ENCODE data around the gene PURB. TPM values are rescaled to one million over a fixed set of nuclear protein-coding genes. Genes with fewer than 3 reads are reported as not detected.

PURB gene
- total RNA-seq, 1 donor from 2014 or later: 26.5 TPM

DNA sequence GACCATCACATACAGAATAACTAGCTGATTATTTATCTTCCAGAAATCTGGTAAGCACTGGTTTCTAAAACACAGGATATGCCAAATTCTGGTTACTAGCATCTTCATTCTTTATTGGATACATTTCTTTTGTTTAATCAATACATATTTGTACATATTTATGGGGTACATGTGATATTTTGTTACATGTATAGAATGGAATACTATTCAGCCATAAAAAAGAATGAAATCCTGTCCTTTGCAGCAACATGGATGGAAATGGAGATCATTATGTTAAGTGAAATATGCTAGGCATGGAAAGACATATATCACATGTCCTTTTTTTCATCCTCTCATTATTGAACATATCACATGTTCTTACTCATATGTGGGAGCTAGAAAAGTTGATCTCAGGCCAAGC is 32.7 kb upstream of the PURB start:
- H2AFZ ChIP-seq (replicated peaks): no peak overlapping the region
- Mint-ChIP-seq H3K9me3 (peaks cover 6% of the 10 kb centered on the region), H3K36me3 (no peaks in the 10 kb centered on the region), H3K4me1 (peaks cover 7% of the 10 kb centered on the region), H3K27me3 (ENCODE audit: insufficient read depth, low read depth) (peaks cover 5% of the 10 kb centered on the region), H3K4me3 (no peak overlapping the region), H3K27ac (no peak overlapping the region)
- TF ChIP-seq EZH2phosphoT487 (IDR thresholded peaks at IDR 0.05): no peak
- TF ChIP-seq, protein P1, sequence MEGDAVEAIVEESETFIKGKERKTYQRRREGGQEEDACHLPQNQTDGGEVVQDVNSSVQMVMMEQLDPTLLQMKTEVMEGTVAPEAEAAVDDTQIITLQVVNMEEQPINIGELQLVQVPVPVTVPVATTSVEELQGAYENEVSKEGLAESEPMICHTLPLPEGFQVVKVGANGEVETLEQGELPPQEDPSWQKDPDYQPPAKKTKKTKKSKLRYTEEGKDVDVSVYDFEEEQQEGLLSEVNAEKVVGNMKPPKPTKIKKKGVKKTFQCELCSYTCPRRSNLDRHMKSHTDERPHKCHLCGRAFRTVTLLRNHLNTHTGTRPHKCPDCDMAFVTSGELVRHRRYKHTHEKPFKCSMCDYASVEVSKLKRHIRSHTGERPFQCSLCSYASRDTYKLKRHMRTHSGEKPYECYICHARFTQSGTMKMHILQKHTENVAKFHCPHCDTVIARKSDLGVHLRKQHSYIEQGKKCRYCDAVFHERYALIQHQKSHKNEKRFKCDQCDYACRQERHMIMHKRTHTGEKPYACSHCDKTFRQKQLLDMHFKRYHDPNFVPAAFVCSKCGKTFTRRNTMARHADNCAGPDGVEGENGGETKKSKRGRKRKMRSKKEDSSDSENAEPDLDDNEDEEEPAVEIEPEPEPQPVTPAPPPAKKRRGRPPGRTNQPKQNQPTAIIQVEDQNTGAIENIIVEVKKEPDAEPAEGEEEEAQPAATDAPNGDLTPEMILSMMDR (IDR thresholded peaks at IDR 0.05): no peak
- TF ChIP-seq EZH2 (IDR thresholded peaks at IDR 0.05): no peak
- no peaks in the 10 kb centered on the region for H3K4me1 ChIP-seq
- H4K20me1 ChIP-seq (ENCODE audit: low read depth): no peaks in the 10 kb centered on the region
- H3K4me3 ChIP-seq: no peak overlapping the region
- no peak overlapping the region for H3K4me2 ChIP-seq
- DNase-seq (ENCODE audit: low spot score): no peak
- H3K9me3 ChIP-seq (ENCODE audit: low read depth): no peaks in the 10 kb centered on the region
- H3K27ac ChIP-seq: no peak overlapping the region
- H3K9ac ChIP-seq: no peak overlapping the region
- H3K79me2 ChIP-seq (ENCODE audit: low read depth): no peaks in the 10 kb centered on the region
- H3F3A ChIP-seq (ENCODE audit: low read depth): no peaks in the 10 kb centered on the region
- H3K27me3 ChIP-seq: no peaks in the 10 kb centered on the region
- no peaks in the 10 kb centered on the region for H3K36me3 ChIP-seq

- H2AFZ ChIP-seq (replicated peaks): no peak overlapping the region
- no peaks in the 10 kb centered on the region for H3K79me2 ChIP-seq (ENCODE audit: low read depth)
- no peak overlapping the region for H3K9ac ChIP-seq
- no peak for DNase-seq (ENCODE audit: low spot score)
- Mint-ChIP-seq H3K27me3 (ENCODE audit: insufficient read depth, low read depth) (peaks cover 5% of the 10 kb centered on the region), H3K27ac (no peak overlapping the region), H3K36me3 (no peaks in the 10 kb centered on the region), H3K4me1 (peaks cover 7% of the 10 kb centered on the region), H3K9me3 (peaks cover 6% of the 10 kb centered on the region), H3K4me3 (no peak overlapping the region)
- H3F3A ChIP-seq (ENCODE audit: low read depth): no peaks in the 10 kb centered on the region
- TF ChIP-seq EZH2 (IDR thresholded peaks at IDR 0.05): no peak
- TF ChIP-seq, protein P1 (IDR thresholded peaks at IDR 0.05): no peak
- TF ChIP-seq EZH2phosphoT487 (IDR thresholded peaks at IDR 0.05): no peak
- no peaks in the 10 kb centered on the region for H3K9me3 ChIP-seq (ENCODE audit: low read depth)
- H3K4me2 ChIP-seq: no peak overlapping the region
- no peak overlapping the region for H3K27ac ChIP-seq
- no peaks in the 10 kb centered on the region for H3K27me3 ChIP-seq
- H3K36me3 ChIP-seq: no peaks in the 10 kb centered on the region
- no peak overlapping the region for H3K4me3 ChIP-seq
- no peaks in the 10 kb centered on the region for H4K20me1 ChIP-seq (ENCODE audit: low read depth)
- no peaks in the 10 kb centered on the region for H3K4me1 ChIP-seq
These were observed 32.1 kb upstream of the PURB start for GRCh38 chr7:44917465-44917864.

GRCh38 chr7:44914992-44915607 is 29.8 kb upstream of the PURB start:
- no peak overlapping the region for H3K27ac ChIP-seq
- no peaks in the 10 kb centered on the region for H3K36me3 Mint-ChIP-seq

More at GRCh38 chr7:44914992-44915607, 29.8 kb upstream of the PURB start:
- H3K4me3 ChIP-seq: no peak overlapping the region
- no peak overlapping the region for H2AFZ ChIP-seq (replicated peaks)
- no peaks in the 10 kb centered on the region for H3K79me2 ChIP-seq (ENCODE audit: low read depth)
- no peaks in the 10 kb centered on the region for H3K36me3 ChIP-seq
- no peaks in the 10 kb centered on the region for H3K9me3 ChIP-seq (ENCODE audit: low read depth)
- H3F3A ChIP-seq (ENCODE audit: low read depth): no peaks in the 10 kb centered on the region
- Mint-ChIP-seq H3K4me1 (peaks cover 7% of the 10 kb centered on the region), H3K4me3 (no peak overlapping the region), H3K27me3 (ENCODE audit: insufficient read depth, low read depth) (peaks cover 3% of the 10 kb centered on the region), H3K27ac (peak overlapping the region; percentile 65), H3K9me3 (no peaks in the 10 kb centered on the region)
- H3K4me1 ChIP-seq: no peaks in the 10 kb centered on the region
- no peaks in the 10 kb centered on the region for H3K27me3 ChIP-seq
- H3K9ac ChIP-seq: no peak overlapping the region
- DNase-seq (ENCODE audit: low spot score): no peak
- H4K20me1 ChIP-seq (ENCODE audit: low read depth): no peaks in the 10 kb centered on the region
- H3K4me2 ChIP-seq: no peak overlapping the region
- TF ChIP-seq EZH2phosphoT487 (IDR thresholded peaks at IDR 0.05): no peak
- no peak for TF ChIP-seq EZH2 (IDR thresholded peaks at IDR 0.05)
- TF ChIP-seq, protein P1 (IDR thresholded peaks at IDR 0.05): no peak

All from neural progenitor cell (in vitro differentiated cells).